Measurements from ENCODE around the gene PODXL. TPM values are rescaled to one million over a fixed set of nuclear protein-coding genes. Genes with fewer than 3 reads are reported as not detected.

PODXL gene
- polyA plus RNA-seq, 1 donor from 2014 or later, result 4.5 TPM

DNA sequence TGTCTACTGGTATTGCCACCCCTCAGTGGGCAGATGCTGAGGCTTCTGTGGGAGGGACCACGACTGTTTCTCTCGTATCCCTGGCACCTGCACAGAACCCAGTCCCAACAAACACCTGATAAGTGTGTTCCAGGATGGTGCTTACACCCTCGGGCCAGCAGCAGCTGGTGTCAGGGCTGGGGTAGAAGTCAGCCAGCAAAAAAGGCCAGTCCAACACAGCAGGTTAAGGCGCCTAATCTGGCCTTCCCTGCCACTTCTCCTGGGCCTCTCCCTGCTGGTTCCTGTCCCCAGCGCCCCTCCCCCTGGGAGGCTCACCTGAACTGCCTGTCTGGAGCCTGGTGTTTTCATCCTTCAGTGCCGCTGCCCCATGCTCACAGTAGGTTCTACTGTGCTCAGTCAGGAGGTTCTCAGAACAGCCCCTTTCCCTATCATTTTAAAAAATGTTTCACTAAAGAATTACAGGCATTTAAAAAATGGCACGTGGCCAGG lies 20.0 kb downstream of the PODXL start:
- H3K4me2 ChIP-seq (ENCODE audit: low read length), result no peak overlapping the region
- no peak overlapping the region for H2AFZ ChIP-seq (ENCODE audit: low read depth, low read length)
- no peaks in the 10 kb centered on the region for H3K36me3 ChIP-seq (ENCODE audit: insufficient read depth, low read length)
- no peaks in the 10 kb centered on the region for H3K79me2 ChIP-seq (replicated peaks; ENCODE audit: insufficient read depth, low read length)
- no peaks in the 10 kb centered on the region for H3K9me3 ChIP-seq (ENCODE audit: low read length)
- H3K4me3 ChIP-seq (ENCODE audit: low read length), result no peak overlapping the region
- no peaks in the 10 kb centered on the region for H3K27me3 ChIP-seq (ENCODE audit: insufficient read depth, low read depth, low read length)
- TF ChIP-seq, protein P1, sequence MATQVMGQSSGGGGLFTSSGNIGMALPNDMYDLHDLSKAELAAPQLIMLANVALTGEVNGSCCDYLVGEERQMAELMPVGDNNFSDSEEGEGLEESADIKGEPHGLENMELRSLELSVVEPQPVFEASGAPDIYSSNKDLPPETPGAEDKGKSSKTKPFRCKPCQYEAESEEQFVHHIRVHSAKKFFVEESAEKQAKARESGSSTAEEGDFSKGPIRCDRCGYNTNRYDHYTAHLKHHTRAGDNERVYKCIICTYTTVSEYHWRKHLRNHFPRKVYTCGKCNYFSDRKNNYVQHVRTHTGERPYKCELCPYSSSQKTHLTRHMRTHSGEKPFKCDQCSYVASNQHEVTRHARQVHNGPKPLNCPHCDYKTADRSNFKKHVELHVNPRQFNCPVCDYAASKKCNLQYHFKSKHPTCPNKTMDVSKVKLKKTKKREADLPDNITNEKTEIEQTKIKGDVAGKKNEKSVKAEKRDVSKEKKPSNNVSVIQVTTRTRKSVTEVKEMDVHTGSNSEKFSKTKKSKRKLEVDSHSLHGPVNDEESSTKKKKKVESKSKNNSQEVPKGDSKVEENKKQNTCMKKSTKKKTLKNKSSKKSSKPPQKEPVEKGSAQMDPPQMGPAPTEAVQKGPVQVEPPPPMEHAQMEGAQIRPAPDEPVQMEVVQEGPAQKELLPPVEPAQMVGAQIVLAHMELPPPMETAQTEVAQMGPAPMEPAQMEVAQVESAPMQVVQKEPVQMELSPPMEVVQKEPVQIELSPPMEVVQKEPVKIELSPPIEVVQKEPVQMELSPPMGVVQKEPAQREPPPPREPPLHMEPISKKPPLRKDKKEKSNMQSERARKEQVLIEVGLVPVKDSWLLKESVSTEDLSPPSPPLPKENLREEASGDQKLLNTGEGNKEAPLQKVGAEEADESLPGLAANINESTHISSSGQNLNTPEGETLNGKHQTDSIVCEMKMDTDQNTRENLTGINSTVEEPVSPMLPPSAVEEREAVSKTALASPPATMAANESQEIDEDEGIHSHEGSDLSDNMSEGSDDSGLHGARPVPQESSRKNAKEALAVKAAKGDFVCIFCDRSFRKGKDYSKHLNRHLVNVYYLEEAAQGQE (IDR thresholded peaks at IDR 0.05; ENCODE audit: borderline replicate concordance), result no peak
- TF ChIP-seq POLR2AphosphoS5 (IDR thresholded peaks at IDR 0.05) (no peak), EP300 (conservative IDR thresholded peaks at IDR 0.05; ENCODE audit: poor library complexity, severe bottlenecking) (no peak), RAD21 (conservative IDR thresholded peaks at IDR 0.05) (no peak), MXI1 (conservative IDR thresholded peaks at IDR 0.05; ENCODE audit: poor library complexity, severe bottlenecking) (no peak), TAF1 (IDR thresholded peaks at IDR 0.05; ENCODE audit: low read depth) (no peak), SMC3 (conservative IDR thresholded peaks at IDR 0.05; ENCODE audit: poor library complexity) (no peak), EZH2 (IDR thresholded peaks at IDR 0.05; ENCODE audit: borderline replicate concordance, insufficient read depth, low read length, poor library complexity, severe bottlenecking) (no peak)
- TF ChIP-seq, protein P2, sequence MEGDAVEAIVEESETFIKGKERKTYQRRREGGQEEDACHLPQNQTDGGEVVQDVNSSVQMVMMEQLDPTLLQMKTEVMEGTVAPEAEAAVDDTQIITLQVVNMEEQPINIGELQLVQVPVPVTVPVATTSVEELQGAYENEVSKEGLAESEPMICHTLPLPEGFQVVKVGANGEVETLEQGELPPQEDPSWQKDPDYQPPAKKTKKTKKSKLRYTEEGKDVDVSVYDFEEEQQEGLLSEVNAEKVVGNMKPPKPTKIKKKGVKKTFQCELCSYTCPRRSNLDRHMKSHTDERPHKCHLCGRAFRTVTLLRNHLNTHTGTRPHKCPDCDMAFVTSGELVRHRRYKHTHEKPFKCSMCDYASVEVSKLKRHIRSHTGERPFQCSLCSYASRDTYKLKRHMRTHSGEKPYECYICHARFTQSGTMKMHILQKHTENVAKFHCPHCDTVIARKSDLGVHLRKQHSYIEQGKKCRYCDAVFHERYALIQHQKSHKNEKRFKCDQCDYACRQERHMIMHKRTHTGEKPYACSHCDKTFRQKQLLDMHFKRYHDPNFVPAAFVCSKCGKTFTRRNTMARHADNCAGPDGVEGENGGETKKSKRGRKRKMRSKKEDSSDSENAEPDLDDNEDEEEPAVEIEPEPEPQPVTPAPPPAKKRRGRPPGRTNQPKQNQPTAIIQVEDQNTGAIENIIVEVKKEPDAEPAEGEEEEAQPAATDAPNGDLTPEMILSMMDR (IDR thresholded peaks at IDR 0.05; ENCODE audit: poor library complexity, severe bottlenecking), result no peak
- no peak overlapping the region for H3K27ac ChIP-seq (ENCODE audit: low read length)
- H3K9me2 ChIP-seq (ENCODE audit: insufficient read depth, low read length), result no peaks in the 10 kb centered on the region
- no peak overlapping the region for H3K9ac ChIP-seq (ENCODE audit: low read length)
- no peaks in the 10 kb centered on the region for H4K20me1 ChIP-seq (ENCODE audit: insufficient read depth)
- H3F3A ChIP-seq (ENCODE audit: insufficient read depth, low read length, poor library complexity, severe bottlenecking), result no peaks in the 10 kb centered on the region

DNA sequence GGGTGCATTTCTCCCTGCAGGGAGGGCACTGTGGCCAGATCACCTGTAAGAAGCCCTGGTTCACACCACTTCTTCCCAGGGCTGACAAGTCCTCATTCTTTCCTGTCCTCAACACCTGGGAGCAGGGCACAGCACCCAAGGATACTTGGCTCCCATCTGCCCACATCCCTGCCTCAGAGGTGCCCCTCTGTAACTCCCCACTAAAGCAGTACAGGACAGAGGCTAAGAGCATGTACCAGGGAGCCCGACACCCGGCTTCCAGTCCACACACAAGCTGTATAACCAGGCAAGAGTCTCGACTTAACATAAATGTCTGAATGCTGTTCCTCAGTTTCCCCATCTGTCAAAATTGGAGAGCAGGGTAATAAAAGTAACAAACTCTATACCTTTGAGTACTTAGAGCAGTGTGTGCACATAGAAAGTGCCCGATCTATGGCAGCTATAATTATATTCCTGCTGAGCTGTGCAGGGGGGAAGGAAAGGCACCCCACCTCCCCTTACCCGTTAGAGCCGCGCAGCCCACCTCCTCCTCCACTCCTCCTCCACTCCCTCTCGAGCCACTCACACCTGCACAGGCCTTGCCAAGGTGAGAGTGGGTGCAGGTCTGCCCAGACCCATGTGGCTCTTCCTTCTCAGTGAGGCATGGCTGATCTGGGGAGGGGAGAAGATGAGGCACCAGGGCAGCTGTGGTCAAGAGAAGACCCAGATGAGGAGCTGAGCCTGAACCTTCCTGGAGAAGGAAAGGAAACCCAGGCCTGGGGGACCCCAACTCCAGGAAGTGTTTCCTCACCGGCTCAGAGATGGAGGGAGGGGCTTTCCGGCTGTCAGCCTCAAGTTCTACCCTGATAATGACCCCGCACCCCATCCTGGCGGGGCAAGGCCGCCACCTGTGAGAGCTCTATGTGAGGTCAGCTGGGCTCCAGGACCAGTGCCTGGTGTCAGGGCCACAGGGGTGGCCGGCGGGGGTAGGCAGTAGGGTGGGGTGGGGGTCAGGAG lies 22.6 kb downstream of the PODXL start:
- Histone ChIP-seq H2AFZ (ENCODE audit: low read depth, low read length) (no peak overlapping the region), H3K27me3 (ENCODE audit: insufficient read depth, low read depth, low read length) (no peaks in the 10 kb centered on the region), H3K9me3 (ENCODE audit: low read length) (no peaks in the 10 kb centered on the region), H3F3A (ENCODE audit: insufficient read depth, low read length, poor library complexity, severe bottlenecking) (no peaks in the 10 kb centered on the region), H4K20me1 (ENCODE audit: insufficient read depth) (no peaks in the 10 kb centered on the region), H3K27ac (ENCODE audit: low read length) (no peak overlapping the region), H3K9ac (ENCODE audit: low read length) (no peak overlapping the region), H3K4me2 (ENCODE audit: low read length) (no peak overlapping the region), H3K4me3 (ENCODE audit: low read length) (no peak overlapping the region), H3K36me3 (ENCODE audit: insufficient read depth, low read length) (no peaks in the 10 kb centered on the region), H3K79me2 (replicated peaks; ENCODE audit: insufficient read depth, low read length) (no peaks in the 10 kb centered on the region), H3K9me2 (ENCODE audit: insufficient read depth, low read length) (no peaks in the 10 kb centered on the region)
- TF ChIP-seq TAF1 (IDR thresholded peaks at IDR 0.05; ENCODE audit: low read depth) (no peak), RAD21 (conservative IDR thresholded peaks at IDR 0.05) (no peak), POLR2AphosphoS5 (IDR thresholded peaks at IDR 0.05) (no peak), MXI1 (conservative IDR thresholded peaks at IDR 0.05; ENCODE audit: poor library complexity, severe bottlenecking) (no peak), EZH2 (IDR thresholded peaks at IDR 0.05; ENCODE audit: borderline replicate concordance, insufficient read depth, low read length, poor library complexity, severe bottlenecking) (no peak)
- TF ChIP-seq, protein P1 (IDR thresholded peaks at IDR 0.05; ENCODE audit: borderline replicate concordance), result no peak
- TF ChIP-seq, protein P2 (IDR thresholded peaks at IDR 0.05; ENCODE audit: poor library complexity, severe bottlenecking), result no peak

Data from neural cell (in vitro differentiated cells).